NAMALWA (cell line): ENCODE results near the gene GDF3.
A peak's percentile ranks its signal among the peaks of the same experiment; 100 is the strongest.
"Not testable (repeated sequence)": the region's sequence is repeated elsewhere in the genome, so short reads cannot be mapped to it uniquely, and the experiment has no call there.

ENCODE experiments used
- DNase-seq: peaks from one replicate; pipeline ENCODE4 v3.0.0-alpha.2; 2015; ENCODE audit warnings: low spot score

GDF3 gene

DNA sequence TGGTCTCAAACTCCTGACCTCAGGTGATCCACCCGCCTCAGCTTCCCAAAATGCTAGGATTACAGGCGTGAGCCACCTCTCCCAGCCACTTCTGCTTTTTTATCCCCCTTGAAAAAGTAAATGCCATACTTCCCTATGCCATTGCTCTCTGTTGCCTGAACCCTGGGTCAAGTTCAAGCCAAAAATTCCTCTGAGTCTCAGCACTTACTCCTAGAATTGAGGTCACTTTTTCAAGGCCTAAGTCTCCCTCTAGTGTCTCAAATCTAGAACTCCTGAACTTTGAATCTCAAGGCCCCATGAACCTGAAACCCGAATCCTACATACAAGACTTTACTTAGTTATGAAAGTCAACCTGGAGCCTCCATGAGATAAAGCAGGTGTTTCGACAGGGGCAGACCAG is 28.4 kb downstream of the GDF3 start:
- peak; percentile 51 for DNase-seq

- no peak for DNase-seq
Observed at GRCh38 chr12:7666595-7666994, 29.0 kb downstream of the GDF3 start.

GRCh38 chr12:7661741-7662140 is 33.8 kb downstream of the GDF3 start:
- DNase-seq, result no peak

GRCh38 chr12:7656121-7656520 is 39.5 kb downstream of the GDF3 start:
- DNase-seq, result no peak

DNA sequence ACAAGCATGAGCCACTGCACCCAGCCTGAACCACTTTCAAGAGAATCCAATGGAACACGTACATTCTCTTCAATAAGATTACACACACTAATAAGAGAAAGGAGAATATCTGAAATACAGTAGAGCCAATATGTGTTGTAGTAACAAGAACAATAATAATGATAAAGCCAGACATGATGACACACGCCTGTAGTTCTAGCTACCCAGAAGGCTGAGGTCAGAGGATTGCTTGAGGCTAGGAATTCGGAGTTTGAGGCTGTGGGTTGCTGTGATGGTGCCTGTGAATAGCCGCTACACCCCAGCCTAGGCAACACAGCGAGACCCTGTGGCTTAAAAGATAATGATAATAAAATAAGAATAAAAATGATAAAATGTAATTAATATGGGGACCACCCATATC is 45.5 kb downstream of the GDF3 start:
- DNase-seq, result no peak

GRCh38 chr12:7647071-7647470 is 48.5 kb downstream of the GDF3 start:
- no peak for DNase-seq

DNA sequence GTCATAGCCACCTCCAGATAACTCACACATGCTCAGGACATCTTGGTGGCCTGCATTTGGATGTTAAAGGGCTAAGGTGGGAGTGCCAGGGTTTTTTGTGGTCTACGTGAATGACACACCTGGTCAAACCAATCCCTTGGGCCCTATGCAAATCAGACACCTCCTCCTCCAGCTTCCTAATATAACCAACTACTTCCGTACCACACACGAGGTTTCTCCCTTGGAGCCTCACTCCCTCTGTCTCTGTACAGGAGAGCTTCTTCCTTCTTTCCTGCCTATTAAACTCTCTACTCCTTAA is 49.4 kb downstream of the GDF3 start:
- no peak for DNase-seq

DNA sequence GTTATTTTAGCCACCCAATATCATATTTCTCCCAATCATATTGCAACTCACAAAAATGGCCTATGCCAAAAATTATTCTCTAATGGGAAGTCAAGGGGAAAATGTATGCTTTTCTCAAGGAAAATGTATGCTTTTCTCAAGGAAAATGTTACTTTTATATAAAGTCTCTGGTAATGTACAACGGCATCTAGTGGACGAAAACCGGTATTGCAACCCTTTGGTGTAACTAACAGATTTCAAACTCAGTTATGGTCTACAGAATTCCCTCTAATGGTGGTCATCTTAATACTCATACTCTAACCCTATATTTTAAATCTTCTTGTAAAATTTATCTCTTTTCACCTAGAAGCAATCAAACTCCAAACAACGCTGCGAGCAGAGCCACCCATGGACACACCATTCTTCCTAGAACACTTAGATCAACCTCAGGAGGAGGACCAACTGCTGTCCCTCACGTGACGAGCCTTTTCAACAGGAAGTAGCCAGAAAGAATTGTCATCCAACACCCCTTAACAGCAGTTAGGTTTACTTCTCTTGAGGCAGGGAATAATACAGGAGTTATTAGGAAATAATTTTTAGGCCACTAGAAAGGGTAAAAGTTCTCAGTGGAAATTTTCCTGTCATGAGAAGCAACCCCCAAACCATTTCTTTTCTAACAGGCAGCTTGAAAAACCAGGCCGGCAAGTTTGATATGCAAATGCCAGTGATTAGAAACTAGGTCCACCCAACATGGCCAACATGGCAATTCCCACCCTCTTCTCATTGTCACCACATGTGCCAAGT is 50.0 kb downstream of the GDF3 start:
- peak; percentile 72 for DNase-seq

DNA sequence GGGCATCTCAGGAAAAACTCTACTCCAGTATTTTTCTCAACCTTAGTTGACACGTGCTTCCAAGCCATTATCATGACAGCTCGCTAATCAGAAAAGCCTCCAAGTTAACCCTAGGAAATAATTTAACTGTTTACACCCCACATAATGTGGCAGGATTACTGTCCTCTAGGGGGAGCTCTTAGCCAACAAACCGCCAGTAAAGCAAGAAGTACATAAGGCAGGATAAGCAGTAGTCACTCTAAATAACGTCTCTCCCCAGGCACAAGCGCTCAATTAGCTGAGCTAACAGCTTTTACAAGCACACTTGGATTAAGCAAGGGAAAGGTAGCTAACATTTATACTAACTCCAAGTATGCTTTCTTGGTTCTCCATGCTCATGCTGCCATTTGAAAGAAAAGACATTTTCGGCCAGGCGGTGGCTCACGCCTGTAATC is 52.7 kb downstream of the GDF3 start:
- peak; percentile 82 for DNase-seq

DNA sequence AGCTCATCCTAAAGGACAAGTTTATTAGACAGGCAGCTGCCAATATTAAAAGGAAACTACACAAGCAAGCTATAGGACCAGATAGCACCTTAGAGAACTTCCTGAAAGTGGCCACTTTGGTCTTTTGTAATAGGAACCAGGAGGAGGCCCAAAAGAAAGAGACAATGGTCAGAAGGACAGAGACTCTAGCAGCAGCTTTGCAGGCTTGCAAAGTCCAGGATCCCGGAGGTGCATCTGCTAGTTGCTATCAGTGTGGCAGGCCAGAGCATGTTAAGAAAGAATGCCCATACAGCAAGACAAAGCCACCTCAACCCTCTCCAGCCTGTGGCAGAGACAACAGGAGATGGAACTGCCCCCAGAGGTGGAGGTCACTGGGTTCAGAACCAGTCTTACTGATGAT is 53.3 kb downstream of the GDF3 start:
- DNase-seq, result no peak

- not testable (repeated sequence) for DNase-seq
Observed at GRCh38 chr12:7640123-7640995, 55.2 kb downstream of the GDF3 start.
